ENCODE results near the gene PANK3.
"Not testable (repeated sequence)": the region's sequence is repeated elsewhere in the genome, so short reads cannot be mapped to it uniquely, and the experiment has no call there.

- not testable (repeated sequence) for TF ChIP-seq CTCF (IDR thresholded peaks at IDR 0.05; ENCODE audit: low read length); EZH2phosphoT487 (IDR thresholded peaks at IDR 0.05; ENCODE audit: low read length); EZH2 (optimal IDR thresholded peaks at IDR 0.05; ENCODE audit: low read depth, low read length)
These were observed 5.0 kb downstream of the PANK3 start for GRCh38 chr5:168574156-168574555.

Data from MM.1S (cell line).